NCI-H128 (cell line): ENCODE measurements around the gene ZBTB26.
"Not testable (repeated sequence)": the region's sequence is repeated elsewhere in the genome, so short reads cannot be mapped to it uniquely, and the experiment has no call there.

Source experiments
- DNase-seq: peaks from one replicate; lab custom pipeline; 2025; ENCODE audit not compliant: unreplicated experiment; lab: John Stamatoyannopoulos, UW

The ZBTB26 gene

GRCh38 chr9:122929796-122930354, 1.4 kb downstream of the ZBTB26 start:
- no peak for DNase-seq

GRCh38 chr9:122923947-122924346, 7.4 kb downstream of the ZBTB26 start:
- no peak for DNase-seq

- DNase-seq, result no peak
Observed at GRCh38 chr9:122922713-122923112, 8.6 kb downstream of the ZBTB26 start.

DNA sequence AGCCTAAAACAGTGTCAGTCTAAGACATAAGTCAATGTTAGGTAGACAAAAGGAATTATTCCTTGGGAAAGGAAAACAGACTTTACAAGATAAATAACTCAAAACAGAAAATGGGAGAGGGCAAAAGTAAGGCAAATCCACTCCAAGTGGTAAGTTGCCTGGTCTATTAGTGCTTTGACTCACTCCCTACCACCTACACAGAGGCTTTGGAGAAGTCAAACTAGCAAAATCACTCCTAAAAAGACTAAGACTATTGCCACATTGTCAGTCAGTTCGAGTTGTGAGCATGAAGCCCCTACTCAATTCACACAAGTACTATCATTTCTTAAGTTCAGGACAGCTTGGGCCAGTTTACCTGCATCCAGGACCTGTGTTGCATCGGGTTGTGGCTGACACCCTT, 13.0 kb downstream of the ZBTB26 start:
- no peak for DNase-seq

- peak; percentile 29 for DNase-seq
Observed at GRCh38 chr9:122912964-122913673, 18.2 kb downstream of the ZBTB26 start, which contains the start of gene ZBTB6. Gene ZBTB6, minus strand, starts transcription at chr9:122913323. Its CDS starts 1,251 bp downstream, at chr9:122912072.

DNA sequence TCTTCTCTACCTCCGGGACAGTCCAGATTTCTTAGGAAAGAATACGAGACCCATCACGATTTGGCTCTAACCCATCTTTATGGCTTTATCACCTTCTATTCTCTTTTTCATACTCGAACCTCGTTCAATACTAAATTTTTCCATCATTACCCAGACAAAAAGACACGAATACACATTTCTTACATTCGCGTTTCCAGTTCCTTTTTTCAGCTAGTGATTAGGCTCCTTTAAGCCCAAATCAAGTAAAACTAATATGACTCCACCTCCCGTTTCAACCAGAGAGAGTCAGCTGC, 18.7 kb downstream of the ZBTB26 start:
- DNase-seq, result no peak

GRCh38 chr9:122906122-122906521, 25.2 kb downstream of the ZBTB26 start:
- DNase-seq, result not testable (repeated sequence)

- DNase-seq, result peak; percentile 100
Observed at GRCh38 chr9:122904823-122905710, 26.2 kb downstream of the ZBTB26 start, which contains the start of gene RC3H2. Gene RC3H2, minus strand, starts transcription at chr9:122905359. Its CDS starts 7,850 bp downstream, at chr9:122897509.

DNA sequence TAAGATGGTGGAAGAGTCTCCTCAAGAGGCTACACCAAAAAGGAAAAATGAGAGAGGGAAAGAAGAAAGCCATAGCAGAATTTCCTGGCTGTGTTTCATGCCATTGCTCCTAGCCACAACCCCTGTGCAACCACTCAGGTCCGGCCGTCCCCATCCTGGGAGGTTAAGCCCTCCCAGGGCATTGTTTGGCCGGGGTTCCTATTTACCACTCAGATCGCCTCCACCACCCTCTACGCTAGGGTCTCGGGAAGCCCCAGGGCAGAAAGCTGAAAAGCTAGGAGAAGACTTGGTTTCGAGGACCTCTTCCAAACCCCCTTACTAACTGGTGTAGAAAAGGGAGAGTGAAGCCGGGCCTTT, 26.9 kb downstream of the ZBTB26 start:
- DNase-seq, result no peak

GRCh38 chr9:122900791-122901190, 30.5 kb downstream of the ZBTB26 start:
- DNase-seq, result no peak

GRCh38 chr9:122897969-122898368, 33.3 kb downstream of the ZBTB26 start:
- DNase-seq, result no peak

DNA sequence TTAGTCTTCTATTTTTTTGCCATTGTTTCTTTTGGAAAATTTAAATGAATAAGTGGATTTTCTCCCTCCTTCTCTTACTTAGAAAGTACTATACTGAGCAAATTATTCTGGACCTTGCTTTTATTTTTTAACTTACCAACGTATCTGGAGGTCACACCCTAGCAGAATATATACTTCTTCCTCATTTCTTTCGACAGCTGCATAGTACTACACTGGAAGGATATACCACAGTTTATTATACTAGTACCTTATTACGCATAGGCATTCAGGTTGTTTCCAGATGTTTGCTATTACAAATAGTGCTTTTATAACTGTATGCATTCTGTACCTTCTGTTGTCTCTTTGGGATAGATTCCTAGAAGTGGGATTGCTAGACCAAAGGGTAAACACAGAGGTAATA, 42.8 kb downstream of the ZBTB26 start:
- no peak for DNase-seq

GRCh38 chr9:122883125-122883524, 48.2 kb downstream of the ZBTB26 start:
- no peak for DNase-seq

GRCh38 chr9:122879443-122879842, 51.9 kb downstream of the ZBTB26 start:
- no peak for DNase-seq

DNA sequence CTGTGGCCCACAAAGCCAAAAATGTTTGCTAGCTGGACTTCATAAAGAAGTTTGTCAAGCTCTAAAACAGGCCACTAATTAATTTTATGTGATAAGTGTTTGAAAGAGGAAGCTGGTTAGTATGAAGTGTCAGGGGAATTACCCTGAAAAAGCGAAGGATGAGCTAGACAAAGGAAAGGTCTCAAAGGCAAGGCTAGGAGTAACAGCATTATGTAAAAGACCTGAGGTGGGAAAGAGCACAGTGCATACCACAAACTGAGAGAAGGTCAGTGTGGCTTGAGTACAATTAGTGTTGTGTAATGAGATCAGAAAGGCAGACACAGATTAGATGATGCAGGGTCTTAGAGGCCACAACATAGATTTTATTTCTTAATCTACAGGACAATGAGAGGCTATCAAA, 55.8 kb downstream of the ZBTB26 start:
- DNase-seq, result no peak

DNA sequence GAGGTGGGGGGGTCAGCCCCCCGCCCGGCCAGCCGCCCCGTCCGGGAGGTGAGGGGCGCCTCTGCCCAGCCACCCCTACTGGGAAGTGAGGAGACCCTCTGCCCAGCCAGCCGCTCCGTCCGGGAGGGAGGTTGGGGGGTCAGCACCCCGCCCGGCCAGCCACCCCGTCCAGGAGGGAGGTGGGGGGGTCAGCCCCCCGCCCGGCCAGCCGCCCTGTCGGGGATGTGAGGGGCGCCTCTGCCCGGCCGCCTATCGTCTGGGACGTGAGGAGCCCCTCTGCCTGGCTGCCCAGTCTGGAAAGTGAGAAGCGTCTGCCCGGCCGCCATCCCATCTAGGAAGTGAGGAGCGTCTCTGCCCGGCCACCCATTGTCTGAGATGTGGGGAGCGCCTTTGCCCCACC, 64.0 kb downstream of the ZBTB26 start:
- DNase-seq, result not testable (repeated sequence)

GRCh38 chr9:122866079-122866478, 65.2 kb downstream of the ZBTB26 start:
- DNase-seq, result no peak
